Body of pancreas (tissue), 4 donors: ENCODE measurements around the gene ARID1B.

Experiments
- POLR2A ChIP-seq, 3 donors: fragments of 450-650 bp; IDR thresholded peaks; one replicate each; pipeline ENCODE4 v1.6.1; 2016; ENCODE audit warnings: antibody characterized with exemption in 3 of 3, mild to moderate bottlenecking in 2 of 3
- TF ChIP-seq, protein P1 (sequence below), 7 experiments: fragments of 450-650 bp in 4 of 7; fragments of 200-600 bp in 3 of 7; sonication (generic) in 3 of 7; IDR thresholded peaks; one replicate each; pipeline ENCODE4 v1.5.1; 2016 to 2019; ENCODE audit warnings: antibody characterized with exemption in 7 of 7

DNA sequence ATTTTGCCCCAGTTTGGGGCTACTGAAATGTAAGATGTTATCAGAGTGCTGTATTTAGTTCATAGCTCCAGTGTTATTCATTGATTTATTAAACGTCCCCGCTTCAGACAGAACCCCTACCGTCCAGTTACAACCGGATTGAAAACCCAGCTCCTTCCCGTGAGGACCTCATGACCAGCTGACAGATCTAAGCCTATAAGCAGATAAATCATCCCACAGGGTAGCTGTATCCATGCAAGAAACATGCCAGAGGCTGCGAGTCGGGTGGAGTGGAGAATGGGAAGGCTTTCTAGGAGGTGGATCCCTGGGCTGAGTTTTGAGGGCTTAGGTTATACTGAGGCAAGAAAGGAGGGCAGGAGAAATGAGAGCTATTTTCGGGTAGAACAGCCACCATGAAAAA lies 260.0 kb downstream of the ARID1B start:
- TF ChIP-seq, protein P1, sequence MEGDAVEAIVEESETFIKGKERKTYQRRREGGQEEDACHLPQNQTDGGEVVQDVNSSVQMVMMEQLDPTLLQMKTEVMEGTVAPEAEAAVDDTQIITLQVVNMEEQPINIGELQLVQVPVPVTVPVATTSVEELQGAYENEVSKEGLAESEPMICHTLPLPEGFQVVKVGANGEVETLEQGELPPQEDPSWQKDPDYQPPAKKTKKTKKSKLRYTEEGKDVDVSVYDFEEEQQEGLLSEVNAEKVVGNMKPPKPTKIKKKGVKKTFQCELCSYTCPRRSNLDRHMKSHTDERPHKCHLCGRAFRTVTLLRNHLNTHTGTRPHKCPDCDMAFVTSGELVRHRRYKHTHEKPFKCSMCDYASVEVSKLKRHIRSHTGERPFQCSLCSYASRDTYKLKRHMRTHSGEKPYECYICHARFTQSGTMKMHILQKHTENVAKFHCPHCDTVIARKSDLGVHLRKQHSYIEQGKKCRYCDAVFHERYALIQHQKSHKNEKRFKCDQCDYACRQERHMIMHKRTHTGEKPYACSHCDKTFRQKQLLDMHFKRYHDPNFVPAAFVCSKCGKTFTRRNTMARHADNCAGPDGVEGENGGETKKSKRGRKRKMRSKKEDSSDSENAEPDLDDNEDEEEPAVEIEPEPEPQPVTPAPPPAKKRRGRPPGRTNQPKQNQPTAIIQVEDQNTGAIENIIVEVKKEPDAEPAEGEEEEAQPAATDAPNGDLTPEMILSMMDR (IDR thresholded peaks at IDR 0.05), result no peak
- TF ChIP-seq POLR2A (IDR thresholded peaks at IDR 0.05), result no peak
